SK-N-SH (cell line): ENCODE data around the gene LCN6.

ENCODE experiments used
- CHD2 ChIP-seq: fragments of 150-350 bp; IDR thresholded peaks from 2 replicates; pipeline ENCODE4 v1.6.1; 2018; ENCODE audit warnings: low read length; ENCODE audit not compliant: partially characterized antibody
- FOXJ3 ChIP-seq: sonication (generic); formaldehyde crosslinking; IDR thresholded peaks from 2 replicates; pipeline ENCODE4 v1.5.1; 2020; ENCODE audit warnings: mild to moderate bottlenecking, missing genetic modification reagents
- NFIC ChIP-seq: IDR thresholded peaks from 2 replicates; pipeline ENCODE4 v1.4.0; 2012; ENCODE audit warnings: borderline replicate concordance
- NRF1 ChIP-seq: IDR thresholded peaks from 2 replicates; pipeline ENCODE4 v1.6.1; 2012; ENCODE audit warnings: low read depth, mild to moderate bottlenecking, low read length
- PBX3 ChIP-seq: IDR thresholded peaks from 2 replicates; pipeline ENCODE4; 2012
- POLR2AphosphoS5 ChIP-seq: IDR thresholded peaks from 2 replicates; pipeline ENCODE4 v1.6.1; 2012; ENCODE audit warnings: low read depth, low read length
- RAD21 ChIP-seq: IDR thresholded peaks from 2 replicates; pipeline ENCODE4 v1.6.1; 2012; ENCODE audit warnings: mild to moderate bottlenecking, low read length
- RCOR1 ChIP-seq: fragments of 150-350 bp; IDR thresholded peaks from 2 replicates; pipeline ENCODE4 v1.6.1; 2017; ENCODE audit warnings: antibody characterized with exemption, low read length
- REST ChIP-seq: IDR thresholded peaks from 2 replicates; pipeline ENCODE4 v1.6.1; 2012; ENCODE audit warnings: mild to moderate bottlenecking, low read depth, low read length, moderate library complexity
- SIN3A ChIP-seq: IDR thresholded peaks from 2 replicates; pipeline ENCODE4 v1.6.1; 2012; ENCODE audit warnings: low read depth, mild to moderate bottlenecking, low read length, moderate library complexity, borderline replicate concordance
- YY1 ChIP-seq: IDR thresholded peaks from 2 replicates; pipeline ENCODE4 v1.4.0; 2012; ENCODE audit warnings: low read depth, mild to moderate bottlenecking
- TF ChIP-seq, protein P1 (sequence below): fragments of 200-600 bp; sonication (generic); IDR thresholded peaks from 2 replicates; pipeline ENCODE4 v1.6.1; 2017; ENCODE audit warnings: antibody characterized with exemption, mild to moderate bottlenecking, moderate library complexity

GRCh38 chr9:136747161-136748060, 914 bp downstream of the LCN6 start:
- TF ChIP-seq NFIC (no peak), CHD2 (no peak), NRF1 (no peak), RAD21 (no peak), RCOR1 (no peak), POLR2AphosphoS5 (no peak), YY1 (no peak), REST (no peak), FOXJ3 (CRISPR knock-in tag) (no peak), SIN3A (no peak), PBX3 (no peak)
- TF ChIP-seq, protein P1, sequence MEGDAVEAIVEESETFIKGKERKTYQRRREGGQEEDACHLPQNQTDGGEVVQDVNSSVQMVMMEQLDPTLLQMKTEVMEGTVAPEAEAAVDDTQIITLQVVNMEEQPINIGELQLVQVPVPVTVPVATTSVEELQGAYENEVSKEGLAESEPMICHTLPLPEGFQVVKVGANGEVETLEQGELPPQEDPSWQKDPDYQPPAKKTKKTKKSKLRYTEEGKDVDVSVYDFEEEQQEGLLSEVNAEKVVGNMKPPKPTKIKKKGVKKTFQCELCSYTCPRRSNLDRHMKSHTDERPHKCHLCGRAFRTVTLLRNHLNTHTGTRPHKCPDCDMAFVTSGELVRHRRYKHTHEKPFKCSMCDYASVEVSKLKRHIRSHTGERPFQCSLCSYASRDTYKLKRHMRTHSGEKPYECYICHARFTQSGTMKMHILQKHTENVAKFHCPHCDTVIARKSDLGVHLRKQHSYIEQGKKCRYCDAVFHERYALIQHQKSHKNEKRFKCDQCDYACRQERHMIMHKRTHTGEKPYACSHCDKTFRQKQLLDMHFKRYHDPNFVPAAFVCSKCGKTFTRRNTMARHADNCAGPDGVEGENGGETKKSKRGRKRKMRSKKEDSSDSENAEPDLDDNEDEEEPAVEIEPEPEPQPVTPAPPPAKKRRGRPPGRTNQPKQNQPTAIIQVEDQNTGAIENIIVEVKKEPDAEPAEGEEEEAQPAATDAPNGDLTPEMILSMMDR = no peak
